ENCODE measurements around the gene TDO2. TPM values are rescaled to one million over a fixed set of nuclear protein-coding genes. Genes with fewer than 3 reads are reported as not detected.

The TDO2 gene
- total RNA-seq, 2 donors from 2014 or later = not detected

DNA sequence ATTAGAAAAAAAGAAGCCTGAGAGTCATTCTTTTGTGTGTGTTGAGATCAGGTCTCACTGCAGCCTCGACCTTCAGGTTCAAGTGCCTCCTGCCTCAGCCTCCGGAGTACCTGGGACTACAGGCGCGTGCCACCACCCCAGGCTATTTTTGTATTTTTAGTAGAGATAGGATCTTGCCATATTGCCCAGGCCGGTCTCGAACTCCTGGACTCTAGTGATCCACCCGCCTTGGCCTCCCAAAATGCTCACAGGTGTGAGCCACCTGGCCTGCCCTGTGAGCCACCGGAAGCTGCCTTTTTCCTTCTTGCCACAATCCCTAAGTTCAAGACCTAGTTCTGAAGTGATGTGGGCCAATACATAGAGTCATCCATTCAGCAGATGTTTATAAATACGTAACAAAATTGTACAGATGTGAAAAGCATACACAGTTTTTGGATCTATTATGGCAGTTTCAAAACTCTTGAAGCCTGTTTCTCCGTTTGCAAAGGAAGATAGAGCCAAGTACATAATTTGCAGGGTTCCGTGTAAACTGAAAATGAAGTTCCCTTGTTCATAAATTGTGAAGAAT lies 50.7 kb downstream of the TDO2 start:
- 91 to 100% methylated on average over 7 to 11 of the region's 11 CpGs for WGBS, 2 experiments (ENCODE audit: insufficient coverage in 1 of 2, insufficient read length in 1 of 2)
- peak overlapping the region; percentile 81 for H3K4me3 ChIP-seq (ENCODE audit: low read length)
- H3K27me3 Mint-ChIP-seq (ENCODE audit: insufficient read depth) = no peaks in the 10 kb centered on the region
- peaks cover 10% of the 10 kb centered on the region for H3K4me1 Mint-ChIP-seq
- peak overlapping the region; percentile 57 for H3K27ac Mint-ChIP-seq
- H3K9me3 Mint-ChIP-seq = peaks cover 3% of the 10 kb centered on the region
- H3K9me3 ChIP-seq (ENCODE audit: control insufficient read depth, low read length) = no peaks in the 10 kb centered on the region
- peak overlapping the region; percentile 79 for H3K4me3 Mint-ChIP-seq
- no peak for DNase-seq
- H3K27ac ChIP-seq (ENCODE audit: low read depth, low read length) = no peak overlapping the region
- H3K36me3 Mint-ChIP-seq (ENCODE audit: low read depth) = peaks cover 3% of the 10 kb centered on the region
- no peaks in the 10 kb centered on the region for H3K4me1 ChIP-seq (ENCODE audit: control insufficient read depth, insufficient read depth, low read length)
- H3K27me3 ChIP-seq (ENCODE audit: control insufficient read depth, insufficient read depth, low read length, poor library complexity, severe bottlenecking) = no peaks in the 10 kb centered on the region
- H3K36me3 ChIP-seq (ENCODE audit: control insufficient read depth, insufficient read depth, low read length) = no peaks in the 10 kb centered on the region
- no peak overlapping the region for H3K9ac ChIP-seq (ENCODE audit: extremely low read depth, low read length, poor library complexity, severe bottlenecking)
- TF ChIP-seq, protein P1, sequence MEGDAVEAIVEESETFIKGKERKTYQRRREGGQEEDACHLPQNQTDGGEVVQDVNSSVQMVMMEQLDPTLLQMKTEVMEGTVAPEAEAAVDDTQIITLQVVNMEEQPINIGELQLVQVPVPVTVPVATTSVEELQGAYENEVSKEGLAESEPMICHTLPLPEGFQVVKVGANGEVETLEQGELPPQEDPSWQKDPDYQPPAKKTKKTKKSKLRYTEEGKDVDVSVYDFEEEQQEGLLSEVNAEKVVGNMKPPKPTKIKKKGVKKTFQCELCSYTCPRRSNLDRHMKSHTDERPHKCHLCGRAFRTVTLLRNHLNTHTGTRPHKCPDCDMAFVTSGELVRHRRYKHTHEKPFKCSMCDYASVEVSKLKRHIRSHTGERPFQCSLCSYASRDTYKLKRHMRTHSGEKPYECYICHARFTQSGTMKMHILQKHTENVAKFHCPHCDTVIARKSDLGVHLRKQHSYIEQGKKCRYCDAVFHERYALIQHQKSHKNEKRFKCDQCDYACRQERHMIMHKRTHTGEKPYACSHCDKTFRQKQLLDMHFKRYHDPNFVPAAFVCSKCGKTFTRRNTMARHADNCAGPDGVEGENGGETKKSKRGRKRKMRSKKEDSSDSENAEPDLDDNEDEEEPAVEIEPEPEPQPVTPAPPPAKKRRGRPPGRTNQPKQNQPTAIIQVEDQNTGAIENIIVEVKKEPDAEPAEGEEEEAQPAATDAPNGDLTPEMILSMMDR (conservative IDR thresholded peaks at IDR 0.05) = no peak

DNA sequence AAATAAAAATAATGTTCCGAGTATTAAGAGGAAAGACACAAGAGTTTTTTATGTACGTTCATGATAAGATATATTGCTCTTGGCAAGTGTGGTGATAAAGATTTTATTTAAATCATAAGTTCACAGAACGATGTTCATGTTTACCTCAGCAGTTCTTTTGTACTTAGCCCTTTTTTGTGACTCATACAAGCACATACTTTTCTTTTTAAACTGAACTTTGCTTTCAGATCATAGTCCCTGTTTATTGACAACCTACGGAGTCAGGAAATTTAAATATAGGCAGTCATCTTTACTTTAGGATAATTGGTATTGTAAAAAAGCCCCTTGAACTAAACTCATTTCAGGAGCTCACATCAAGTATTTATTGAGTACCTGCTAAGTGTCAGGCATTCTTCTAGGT lies 51.4 kb downstream of the TDO2 start:
- Histone ChIP-seq H3K9ac (ENCODE audit: extremely low read depth, low read length, poor library complexity, severe bottlenecking) (no peak overlapping the region), H3K27me3 (ENCODE audit: control insufficient read depth, insufficient read depth, low read length, poor library complexity, severe bottlenecking) (no peaks in the 10 kb centered on the region), H3K9me3 (ENCODE audit: control insufficient read depth, low read length) (no peaks in the 10 kb centered on the region), H3K4me3 (ENCODE audit: low read length) (no peak overlapping the region), H3K36me3 (ENCODE audit: control insufficient read depth, insufficient read depth, low read length) (no peaks in the 10 kb centered on the region), H3K27ac (ENCODE audit: low read depth, low read length) (no peak overlapping the region), H3K4me1 (ENCODE audit: control insufficient read depth, insufficient read depth, low read length) (no peaks in the 10 kb centered on the region)
- H3K4me3 Mint-ChIP-seq = no peak overlapping the region
- H3K9me3 Mint-ChIP-seq = peaks cover 3% of the 10 kb centered on the region
- DNase-seq = no peak
- H3K27ac Mint-ChIP-seq = no peak overlapping the region
- H3K36me3 Mint-ChIP-seq (ENCODE audit: low read depth) = peaks cover 3% of the 10 kb centered on the region
- WGBS, 2 experiments (ENCODE audit: insufficient coverage in 1 of 2, insufficient read length in 1 of 2) = 89 to 100% methylated on average over 1 to 4 of the region's 4 CpGs
- peaks cover 10% of the 10 kb centered on the region for H3K4me1 Mint-ChIP-seq
- TF ChIP-seq, protein P1 (conservative IDR thresholded peaks at IDR 0.05) = no peak
- no peaks in the 10 kb centered on the region for H3K27me3 Mint-ChIP-seq (ENCODE audit: insufficient read depth)

DNA sequence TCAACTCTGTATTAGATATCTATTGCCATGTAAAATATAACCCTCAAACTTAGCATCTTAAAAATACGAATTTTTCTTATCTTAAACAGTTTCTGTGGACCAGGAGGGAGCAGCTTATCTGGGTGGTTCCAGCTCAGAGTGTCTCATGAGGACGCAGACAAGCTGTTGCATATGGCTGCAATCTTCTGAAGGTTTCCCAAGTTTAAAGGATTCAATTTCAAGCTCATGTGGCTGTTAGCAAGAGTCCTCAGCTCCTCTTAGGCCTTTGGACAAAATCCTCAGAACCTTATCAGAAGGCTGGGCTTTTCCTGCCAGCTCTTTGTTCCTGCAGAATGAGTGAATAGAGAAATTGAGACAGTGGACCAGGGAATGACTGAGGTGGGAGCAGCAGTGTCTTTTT lies 53.0 kb downstream of the TDO2 start:
- Mint-ChIP-seq H3K4me3 (no peak overlapping the region), H3K27me3 (ENCODE audit: insufficient read depth) (no peaks in the 10 kb centered on the region), H3K9me3 (peaks cover 3% of the 10 kb centered on the region), H3K27ac (no peak overlapping the region), H3K36me3 (ENCODE audit: low read depth) (peaks cover 3% of the 10 kb centered on the region), H3K4me1 (peaks cover 10% of the 10 kb centered on the region)
- no peaks in the 10 kb centered on the region for H3K27me3 ChIP-seq (ENCODE audit: control insufficient read depth, insufficient read depth, low read length, poor library complexity, severe bottlenecking)
- H3K4me3 ChIP-seq (ENCODE audit: low read length) = no peak overlapping the region
- no peaks in the 10 kb centered on the region for H3K9me3 ChIP-seq (ENCODE audit: control insufficient read depth, low read length)
- no peak for DNase-seq
- no peak overlapping the region for H3K9ac ChIP-seq (ENCODE audit: extremely low read depth, low read length, poor library complexity, severe bottlenecking)
- H3K36me3 ChIP-seq (ENCODE audit: control insufficient read depth, insufficient read depth, low read length) = no peaks in the 10 kb centered on the region
- H3K27ac ChIP-seq (ENCODE audit: low read depth, low read length) = no peak overlapping the region
- 93% methylated on average over 2 of the region's 2 CpGs; no CpG with 5 or more reads in 1 of the 2 experiments for WGBS, 2 experiments (ENCODE audit: insufficient coverage in 1 of 2, insufficient read length in 1 of 2)
- no peaks in the 10 kb centered on the region for H3K4me1 ChIP-seq (ENCODE audit: control insufficient read depth, insufficient read depth, low read length)
- TF ChIP-seq, protein P1 (conservative IDR thresholded peaks at IDR 0.05) = no peak
